GM12878 (cell line): ENCODE results near the gene ADA. TPM values are rescaled to one million over a fixed set of nuclear protein-coding genes. Genes with fewer than 3 reads are reported as not detected.

Experiments
- ATAC-seq: fragments of 200-7000 bp; cut with Tn5 transposase; 3 replicates; pipeline ENCODE4 v1.9.1; 2020; ENCODE audit warnings: mild to moderate bottlenecking, moderate library complexity
- BruUV-seq: library from RNA; stranded (reverse); fragments of 400-500 nt; replicated peaks from 2 replicates; lab custom pipeline; 2021; lab: Mats Ljungman, UMichigan
- CTCF ChIA-PET: fragments of 300-600 bp; sonication (Branson Sonifier 250); formaldehyde crosslinking; extraction: SDS; loops from one replicate; lab custom pipeline; 2021; ENCODE audit warnings: inconsistent platforms; lab: Yijun Ruan, JAX
- POLR2A ChIA-PET: fragments of 350-600 bp; formaldehyde crosslinking; extraction: SDS; loops from one replicate; lab custom pipeline; 2021; ENCODE audit warnings: inconsistent platforms; lab: Charles Lee
- RAD21 ChIA-PET: fragments of 300-600 bp; sonication (Branson Sonifier 250); formaldehyde crosslinking; loops from one replicate; lab custom pipeline; 2023; ENCODE audit warnings: antibody characterized with exemption; ENCODE audit not compliant: unreplicated experiment; lab: Charles Lee
- SMC1A ChIA-PET: fragments of 300-600 bp; sonication (Branson Sonifier 250); formaldehyde crosslinking; loops from one replicate; lab custom pipeline; 2023; ENCODE audit not compliant: unreplicated experiment, uncharacterized antibody; lab: Charles Lee
- DNase-seq: peaks from one replicate; pipeline ENCODE4 v3.0.0-alpha.2; 2011; ENCODE audit warnings: low read depth, low spot score
- FAIRE-seq: peaks from 3 replicates; lab custom pipeline; 2011; peaks lifted over from hg19 to GRCh38; lab: Jason Lieb, UNC
- H2AFZ ChIP-seq: 2 replicates; pipeline ENCODE4 v1.6.0; 2011; ENCODE audit warnings: low read depth, low read length, control low read depth; ENCODE audit not compliant: control insufficient read depth
- H3K27ac ChIP-seq: 2 replicates; pipeline ENCODE4 v1.5.1; 2011; ENCODE audit warnings: control low read depth; ENCODE audit not compliant: control insufficient read depth, insufficient read depth
- H3K27me3 ChIP-seq, 2 experiments: replicated peaks in 1 of 2; 2 replicates each; pipeline versions ENCODE4 v1.6.0 to v1.6.1; 2011; ENCODE audit warnings: low read length in 1 of 2; ENCODE audit not compliant: control insufficient read depth in 2 of 2, insufficient read depth in 2 of 2
- H3K36me3 ChIP-seq, 2 experiments: 2 replicates each; pipeline ENCODE4 v1.5.1; 2011; ENCODE audit warnings: low read length in 1 of 2; ENCODE audit not compliant: control insufficient read depth in 2 of 2, insufficient read depth in 2 of 2
- H3K4me1 ChIP-seq: 2 replicates; pipeline ENCODE4 v1.6.1; 2011; ENCODE audit warnings: mild to moderate bottlenecking, low read length, moderate library complexity, mixed read lengths; ENCODE audit not compliant: control insufficient read depth, insufficient read depth
- H3K4me2 ChIP-seq: 2 replicates; pipeline ENCODE4 v1.6.0; 2011; ENCODE audit warnings: control low read depth; ENCODE audit not compliant: control insufficient read depth, insufficient read depth
- H3K4me3 ChIP-seq: fragments of 200-600 bp; sonication (generic); 2 replicates; pipeline ENCODE4 v1.5.1; 2016
- H3K79me2 ChIP-seq: 2 replicates; pipeline ENCODE4 v1.6.0; 2011; ENCODE audit warnings: low read length; ENCODE audit not compliant: control insufficient read depth, insufficient read depth
- H3K9ac ChIP-seq: 2 replicates; pipeline ENCODE4 v1.8.0; 2011; ENCODE audit warnings: low read length, control low read depth, mixed read lengths; ENCODE audit not compliant: control insufficient read depth, insufficient read depth
- H3K9me3 ChIP-seq: replicated peaks from 3 replicates; pipeline ENCODE4 v1.5.1; 2011; ENCODE audit warnings: mild to moderate bottlenecking, low read length; ENCODE audit not compliant: control insufficient read depth, insufficient read depth
- H4K20me1 ChIP-seq: 2 replicates; pipeline ENCODE4 v1.6.0; 2011; ENCODE audit not compliant: control insufficient read depth, insufficient read depth
- ATF3 ChIP-seq: IDR thresholded peaks from 2 replicates; pipeline ENCODE4 v1.6.1; 2011; ENCODE audit warnings: low read depth, mild to moderate bottlenecking, low read length, moderate library complexity, borderline replicate concordance; ENCODE audit errors: extremely low read depth
- BCL11A ChIP-seq: IDR thresholded peaks from 2 replicates; pipeline ENCODE4 v1.6.1; 2011; ENCODE audit warnings: low read depth, low read length
- BCL3 ChIP-seq: IDR thresholded peaks from 2 replicates; pipeline ENCODE4 v1.6.1; 2011; ENCODE audit warnings: borderline replicate concordance, low read depth, mild to moderate bottlenecking, moderate library complexity, low read length; ENCODE audit not compliant: insufficient read depth, poor library complexity, severe bottlenecking
- BMI1 ChIP-seq: fragments of 450-650 bp; IDR thresholded peaks from 2 replicates; pipeline ENCODE4 v1.6.1; 2016; ENCODE audit warnings: mild to moderate bottlenecking, moderate library complexity, borderline replicate concordance
- GATAD2B ChIP-seq: fragments of 450-650 bp; conservative IDR thresholded peaks from 2 replicates; pipeline ENCODE4 v1.6.1; 2017; ENCODE audit warnings: low read depth, mild to moderate bottlenecking, moderate library complexity
- HDGF ChIP-seq: fragments of 450-650 bp; IDR thresholded peaks from 2 replicates; pipeline ENCODE4 v1.6.1; 2016; ENCODE audit warnings: antibody characterized with exemption
- LARP7 ChIP-seq: fragments of 450-650 bp; IDR thresholded peaks from 2 replicates; pipeline ENCODE4 v1.6.1; 2017; ENCODE audit warnings: mild to moderate bottlenecking
- NFYB ChIP-seq: IDR thresholded peaks from 2 replicates; pipeline ENCODE4 v1.6.1; 2011; ENCODE audit warnings: low read depth, mild to moderate bottlenecking, low read length, improper control_type of control experiment, moderate library complexity; ENCODE audit not compliant: insufficient read depth
- POLR2AphosphoS2 ChIP-seq: IDR thresholded peaks from 2 replicates; pipeline ENCODE4 v1.6.1; 2011; ENCODE audit warnings: low read depth, mild to moderate bottlenecking, low read length, improper control_type of control experiment, moderate library complexity
- REST ChIP-seq: IDR thresholded peaks from 2 replicates; pipeline ENCODE4 v1.6.1; 2012; ENCODE audit warnings: mild to moderate bottlenecking, low read depth, low read length
- SMAD5 ChIP-seq: IDR thresholded peaks from 2 replicates; pipeline ENCODE4 v1.6.1; 2016; ENCODE audit warnings: antibody characterized with exemption, low read depth
- SP1 ChIP-seq: IDR thresholded peaks from one replicate; pipeline ENCODE4 v1.6.1; 2011; ENCODE audit warnings: low read depth, low read length
- TAF1 ChIP-seq: IDR thresholded peaks from 2 replicates; pipeline ENCODE4 v1.6.1; 2011; ENCODE audit warnings: mild to moderate bottlenecking, low read depth, low read length, borderline replicate concordance
- ZSCAN29 ChIP-seq: fragments of 450-650 bp; IDR thresholded peaks from 2 replicates; pipeline ENCODE4 v1.6.1; 2017; ENCODE audit warnings: mild to moderate bottlenecking, moderate library complexity
- WGBS: methylation state at CpG from one replicate; pipeline ENCODE4 v1.1.6; 2016; ENCODE audit warnings: low lambda C conversion rate; ENCODE audit not compliant: insufficient replicate concordance, insufficient coverage; ENCODE audit errors: missing lambda C conversion rate; 5-methylcytosine and 5-hydroxymethylcytosine counted together
- in situ Hi-C: fragments of 300-500 bp; cut with MboI; formaldehyde crosslinking; loops from 9 replicates; pipeline ENCODE4 v1.14.3; 2018; ENCODE audit warnings: mixed read lengths
- intact Hi-C: fragments of 100-400 bp; cut with micrococcal nuclease; formaldehyde crosslinking; loops from one replicate; pipeline ENCODE4 v1.14.2; 2022; ENCODE audit not compliant: unreplicated experiment
- polyA plus RNA-seq, 11 experiments: library from polyadenylated mRNA; depleted of rRNA in 4 of 11; unstranded in 6 of 11; stranded (reverse) in 5 of 11; fragments of >200 nt; fragmentation: Nextera tagmentation in 4 of 11; fragmentation: Illumina TruSeq in 1 of 11; extraction: Ambion mirVana in 4 of 11; extraction: Trizol in 1 of 11; gene quantifications; 1 replicate in 1 of 11; 2 replicates in 10 of 11; pipeline versions ENCODE4 v1.2.1 to v1.2.3, GENCODE V29; 2011 to 2016; ENCODE audit warnings: inconsistent platforms in 2 of 11, missing spikeins in 2 of 11, low read depth in 1 of 11
- total RNA-seq, 4 experiments: library from RNA; depleted of rRNA in 3 of 4; stranded (reverse); fragments of >200 nt in 3 of 4; fragmentation: Illumina TruSeq in 1 of 4; extraction: Trizol in 1 of 4; gene quantifications; 2 replicates each; pipeline versions ENCODE4 v1.2.1 to v1.2.3, GENCODE V29; 2013 to 2021

The ADA gene
- total and polyA plus RNA-seq, 10 of the 15 experiments (the other 5 are each of a cell fraction or from before 2014, with no cell fraction given): 40.9 to 217 (median 90.8) TPM

GRCh38 chr20:44627364-44628010 is 24.0 kb downstream of the ADA start:
- H3K27me3 ChIP-seq: no peaks in the 10 kb centered on the region
- no peaks in the 10 kb centered on the region for H4K20me1 ChIP-seq
- SMC1A ChIA-PET: interaction anchor here (0.6 kb wide), 1 partner anchor 54 kb away, joined by 3 read pairs; no protein-coding TSS in a partner anchor
- H2AFZ ChIP-seq: no peak overlapping the region
- no peaks in the 10 kb centered on the region; the same call in 1 of the 3 replicates for H3K9me3 ChIP-seq
- H3K36me3 ChIP-seq: peaks cover 20 to 28% of the 10 kb centered on the region in 2 experiments
- WGBS: 80% methylated on average over 13 of the region's 13 CpGs
- no peaks in the 10 kb centered on the region for H3K4me1 ChIP-seq
- H3K9ac ChIP-seq: no peak overlapping the region
- RAD21 ChIA-PET: no interaction called here
- TF ChIP-seq ATF3: no peak
- TF ChIP-seq HDGF: no peak
- no peak for TF ChIP-seq REST
- TF ChIP-seq POLR2AphosphoS2: no peak
- TF ChIP-seq BCL3: no peak
- TF ChIP-seq BMI1: no peak
- TF ChIP-seq NFYB: no peak
- no peak for TF ChIP-seq TAF1
- TF ChIP-seq GATAD2B: no peak
- no peak for TF ChIP-seq SMAD5
- no peak for TF ChIP-seq BCL11A
- no peak for TF ChIP-seq LARP7
- TF ChIP-seq ZSCAN29: no peak
- TF ChIP-seq SP1: no peak
- in situ Hi-C loops (no loop called here), intact Hi-C loops (no loop called here)
- CTCF ChIA-PET: no interaction called here
- H3K27ac ChIP-seq: no peak overlapping the region
- no peak for ATAC-seq
- no peaks in the 10 kb centered on the region for H3K79me2 ChIP-seq
- no peak overlapping the region for H3K4me2 ChIP-seq
- FAIRE-seq: no peak
- POLR2A ChIA-PET: no interaction called here
- H3K4me3 ChIP-seq: no peak overlapping the region
- no TSS peak for BruUV-seq
- DNase-seq: no peak
